Motor neuron (in vitro differentiated cells): ENCODE data around the gene NPIPA5. TPM values are rescaled to one million over a fixed set of nuclear protein-coding genes. Genes with fewer than 3 reads are reported as not detected.
"Not testable (repeated sequence)": the region's sequence is repeated elsewhere in the genome, so short reads cannot be mapped to it uniquely, and the experiment has no call there.

Experiments
- ATAC-seq, 8 experiments: fragments of 200-7000 bp; cut with Tn5 transposase; replicated peaks in 6 of 8; 2 replicates each; pipeline ENCODE4 v1.8.0; 2021; ENCODE audit warnings: mild to moderate bottlenecking in 8 of 8, moderate library complexity in 8 of 8
- H3K27ac ChIP-seq, 2 donors: fragments of 250-450 bp; sonication (Bioruptor Pico); 2 replicates each; pipeline ENCODE4 v1.9.0; 2021; ENCODE audit warnings: antibody characterized with exemption in 2 of 2, mild to moderate bottlenecking in 2 of 2, moderate library complexity in 1 of 2
- H3K4me1 ChIP-seq, 2 donors: fragments of 250-450 bp; sonication (Bioruptor Pico); replicated peaks in 1 of 2; 2 replicates each; pipeline ENCODE4 v1.6.1; 2021; ENCODE audit warnings: antibody characterized with exemption in 2 of 2, mild to moderate bottlenecking in 2 of 2, moderate library complexity in 1 of 2
- H3K4me3 ChIP-seq, 5 donors: fragments of 250-450 bp; sonication (Bioruptor Pico); 2 replicates each; pipeline ENCODE4 v1.9.0; 2021; ENCODE audit warnings: antibody characterized with exemption in 5 of 5, mild to moderate bottlenecking in 5 of 5, moderate library complexity in 4 of 5
- WGBS, 10 experiments: fragments of 450-650 bp; shearing (Covaris generic); methylation state at CpG; one replicate each; pipeline ENCODE4 v1.0.0; 2022; 5-methylcytosine and 5-hydroxymethylcytosine counted together
- in situ Hi-C, 9 experiments: fragments of 400-800 bp; cut with MboI; loops; one replicate each; pipeline ENCODE4 v1.15.0; 2021; ENCODE audit warnings: low sequenced_read_pairs in 9 of 9, low pct_unique_long_range_greater_than_20kb in 2 of 9; ENCODE audit not compliant: unreplicated experiment in 9 of 9
- total RNA-seq, 8 experiments: library from RNA; unstranded; fragments of 300-600 nt; gene quantifications; 2 replicates each; pipeline versions ENCODE4 v1.2.3 to v1.2.4, GENCODE V29; 2022

Gene NPIPA5
- 10 to 100 TPM in 1 of 8 experiments, 1 to 10 TPM in 5, under 1 TPM in 2; 0.81 to 14.2 (median 5.6) TPM for total RNA-seq

DNA sequence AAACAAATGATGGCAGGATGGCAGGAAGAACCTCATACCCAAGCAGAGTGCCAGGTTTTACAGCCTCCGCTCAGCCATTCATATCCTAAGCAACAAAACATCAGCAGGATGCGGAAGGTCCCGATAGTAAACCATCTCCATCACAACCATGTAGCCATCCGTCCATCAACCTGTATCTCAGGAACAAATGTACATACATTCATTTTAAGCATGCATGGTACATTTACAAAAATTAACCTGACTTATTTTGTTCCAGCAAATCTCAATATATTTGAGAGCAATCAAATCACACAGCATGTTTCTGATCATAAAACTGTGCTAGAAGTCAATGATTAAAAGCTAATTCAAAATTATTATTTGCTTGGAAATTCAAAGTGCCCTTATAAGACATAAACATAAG is at the start of gene NPIPA5:
Gene NPIPA5, minus strand, starts transcription at position 101 of the 400 bp plus-strand sequence. Its CDS starts 0 bp downstream, at position 101.
- H3K27ac ChIP-seq, ATAC-seq, H3K4me3 ChIP-seq, in situ Hi-C loops, H3K4me1 ChIP-seq: not testable (repeated sequence)
- WGBS, 10 experiments, result no CpG with 5 or more reads among the region's 4 CpGs

DNA sequence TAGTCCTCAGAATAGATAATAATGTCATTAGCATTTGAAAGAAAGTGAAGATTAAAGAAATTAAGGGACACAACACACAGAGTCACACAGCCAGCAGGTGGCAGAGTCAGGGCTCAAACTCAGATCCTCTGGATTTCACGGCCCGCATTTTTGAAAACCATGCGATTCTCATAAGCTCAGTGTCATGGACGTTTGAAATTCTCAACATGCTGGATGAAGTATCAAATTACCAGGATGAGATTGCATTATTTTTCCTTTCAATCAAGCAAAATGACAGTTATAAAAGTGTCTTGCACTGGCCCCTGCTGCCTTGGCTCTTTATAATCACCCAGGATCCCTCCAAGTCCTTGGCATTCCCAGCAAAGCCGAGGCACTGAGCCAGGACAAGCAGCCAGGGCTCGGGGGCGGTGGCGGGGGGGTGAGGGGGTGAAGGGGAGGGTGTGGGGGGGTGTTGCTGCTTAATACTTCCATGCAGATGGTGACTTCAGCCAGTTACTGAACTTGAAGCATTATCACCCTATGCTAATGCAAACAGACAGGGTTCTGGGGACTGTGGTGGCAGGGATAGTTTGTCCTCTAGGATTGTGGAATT is 49.6 kb upstream of the NPIPA5 start:
- ATAC-seq, result peak in 4 of 8 experiments; percentile 19 to 95 (median 90)
- in situ Hi-C loops, result no loop called here
- H3K4me1 ChIP-seq, result no peaks in the 10 kb centered on the region
- H3K27ac ChIP-seq, result no peak overlapping the region
- WGBS, 10 experiments, result 0 to 100% (median 52%) methylated on average over 1 to 8 of the region's 8 CpGs; no CpG with 5 or more reads in 1 of the 10 experiments
- no peak overlapping the region for H3K4me3 ChIP-seq

- no peak overlapping the region for H3K27ac ChIP-seq
- no peak overlapping the region for H3K4me3 ChIP-seq
- H3K4me1 ChIP-seq, result no peaks in the 10 kb centered on the region
- WGBS, 10 experiments, result 37 to 92% (median 87%) methylated on average over 2 to 6 of the region's 6 CpGs; no CpG with 5 or more reads in 2 of the 10 experiments
- no peak for ATAC-seq
- in situ Hi-C loops, result no loop called here
These were observed 48.7 kb upstream of the NPIPA5 start for GRCh38 chr16:15426796-15427195.

DNA sequence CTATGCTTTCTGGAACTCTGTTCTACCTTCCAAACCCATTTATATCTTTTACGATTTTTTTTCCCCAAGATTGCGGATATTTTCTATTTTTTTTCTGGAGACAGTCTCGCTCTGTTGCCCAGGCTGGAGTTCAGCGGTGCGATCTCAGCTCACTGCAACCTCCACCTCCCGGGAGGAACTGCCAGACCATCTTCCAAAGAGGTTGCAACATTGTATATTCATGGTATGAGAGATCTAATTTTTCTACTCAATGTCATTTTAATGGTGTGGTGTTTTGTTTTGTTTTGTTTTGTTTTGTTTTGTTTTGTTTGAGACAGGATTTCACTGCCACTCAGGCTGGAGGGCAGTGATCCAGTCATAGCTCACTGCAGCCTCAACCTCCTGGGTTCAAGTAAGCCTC is 47.8 kb upstream of the NPIPA5 start:
- Histone ChIP-seq H3K27ac (no peak overlapping the region), H3K4me3 (no peak overlapping the region), H3K4me1 (no peaks in the 10 kb centered on the region)
- in situ Hi-C loops, result no loop called here
- WGBS, 10 experiments, result 58 to 100% (median 88%) methylated on average over 1 to 6 of the region's 6 CpGs
- ATAC-seq, result no peak

- Histone ChIP-seq H3K27ac (no peak overlapping the region), H3K4me1 (no peaks in the 10 kb centered on the region), H3K4me3 (no peak overlapping the region)
- in situ Hi-C loops, result no loop called here
- 58 to 94% (median 73%) methylated on average over 2 to 7 of the region's 8 CpGs; no CpG with 5 or more reads in 3 of the 10 experiments for WGBS, 10 experiments
- no peak for ATAC-seq
These were observed 44.1 kb upstream of the NPIPA5 start for GRCh38 chr16:15422222-15422621.

- H3K27ac ChIP-seq, H3K4me3 ChIP-seq, H3K4me1 ChIP-seq, ATAC-seq, in situ Hi-C loops: not testable (repeated sequence)
- 0 to 100% (median 60%) methylated on average over 1 to 2 of the region's 5 CpGs; no CpG with 5 or more reads in 3 of the 10 experiments for WGBS, 10 experiments
These were observed 43.6 kb upstream of the NPIPA5 start for GRCh38 chr16:15421696-15422095.

GRCh38 chr16:15418206-15418605 is 40.1 kb upstream of the NPIPA5 start:
- Histone ChIP-seq H3K4me1 (no peaks in the 10 kb centered on the region), H3K4me3 (no peak overlapping the region), H3K27ac (no peak overlapping the region)
- ATAC-seq, result no peak
- in situ Hi-C loops, result no loop called here
- 86 to 100% (median 98%) methylated on average over 1 to 3 of the region's 3 CpGs; no CpG with 5 or more reads in 4 of the 10 experiments for WGBS, 10 experiments

GRCh38 chr16:15417197-15417596 is 39.1 kb upstream of the NPIPA5 start:
- Histone ChIP-seq H3K4me3 (no peak overlapping the region), H3K27ac (no peak overlapping the region), H3K4me1 (no peaks in the 10 kb centered on the region)
- WGBS, 10 experiments, result 70 to 100% (median 90%) methylated on average over 1 to 2 of the region's 2 CpGs; no CpG with 5 or more reads in 5 of the 10 experiments
- in situ Hi-C loops, result no loop called here
- ATAC-seq, result no peak

- H3K4me3 ChIP-seq, result no peak overlapping the region
- peak in 1 of 8 experiments; percentile 54 for ATAC-seq
- 4 to 100% (median 74%) methylated on average over 1 to 3 of the region's 3 CpGs; no CpG with 5 or more reads in 1 of the 10 experiments for WGBS, 10 experiments
- no peak overlapping the region for H3K27ac ChIP-seq
- H3K4me1 ChIP-seq, result no peaks in the 10 kb centered on the region
- in situ Hi-C loops, result no loop called here
These were observed 37.5 kb upstream of the NPIPA5 start for GRCh38 chr16:15415511-15415985.

DNA sequence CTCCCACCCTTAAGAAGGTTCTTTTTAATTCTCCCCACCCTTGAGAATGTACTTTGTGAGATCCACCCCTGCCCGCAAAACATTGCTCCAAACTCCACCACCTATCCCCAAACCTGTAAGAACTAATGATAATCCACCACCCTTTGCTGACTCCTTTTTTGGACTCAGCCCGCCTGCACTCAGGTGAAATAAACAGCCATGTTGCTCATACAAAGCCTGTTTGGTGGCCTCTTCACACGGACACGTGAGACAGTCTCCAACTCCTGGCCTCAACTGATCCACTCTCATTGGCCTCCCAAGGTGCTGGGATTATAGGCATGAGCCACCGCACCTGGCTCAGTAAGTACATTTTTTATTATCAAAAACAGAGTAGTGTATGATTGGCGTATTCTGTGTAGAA is 31.4 kb upstream of the NPIPA5 start:
- in situ Hi-C loops, result not testable (repeated sequence)

GRCh38 chr16:15407756-15408155 is 29.7 kb upstream of the NPIPA5 start:
- H3K27ac ChIP-seq, H3K4me1 ChIP-seq, in situ Hi-C loops, ATAC-seq, H3K4me3 ChIP-seq: not testable (repeated sequence)
- WGBS, 10 experiments, result 74 to 92% (median 83%) methylated on average over 1 to 4 of the region's 4 CpGs; no CpG with 5 or more reads in 2 of the 10 experiments

More for the DNA sequence above, 31.4 kb upstream of the NPIPA5 start:
- WGBS, 10 experiments, result 37 to 100% (median 91%) methylated on average over 1 to 4 of the region's 6 CpGs; no CpG with 5 or more reads in 1 of the 10 experiments
- not testable (repeated sequence) for H3K27ac ChIP-seq, ATAC-seq, H3K4me1 ChIP-seq, H3K4me3 ChIP-seq

DNA sequence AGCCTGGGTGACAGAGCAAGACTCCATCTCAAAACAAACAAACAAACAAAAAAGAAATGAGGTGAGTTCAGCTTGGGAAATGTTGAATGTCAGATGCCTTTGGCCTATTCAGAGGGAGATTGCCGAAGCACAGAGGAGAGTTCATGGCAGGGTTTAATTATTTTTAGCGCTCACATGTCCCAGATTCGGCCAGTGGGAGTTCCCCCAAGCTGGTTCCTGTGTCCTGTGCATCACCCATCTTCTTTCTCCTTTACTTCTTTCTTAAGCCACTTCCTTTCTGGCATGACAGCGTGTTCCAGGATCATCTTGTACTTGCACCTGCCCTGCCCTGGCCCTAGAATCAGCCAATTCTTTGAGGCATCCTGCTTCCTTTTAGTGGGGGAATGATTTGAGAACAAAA is 26.7 kb upstream of the NPIPA5 start:
- H3K4me3 ChIP-seq, result no peak overlapping the region
- 35 to 100% (median 87%) methylated on average over 1 to 3 of the region's 4 CpGs; no CpG with 5 or more reads in 3 of the 10 experiments for WGBS, 10 experiments
- H3K4me1 ChIP-seq, result no peaks in the 10 kb centered on the region
- H3K27ac ChIP-seq, result no peak overlapping the region
- in situ Hi-C loops, result no loop called here
- no peak for ATAC-seq

DNA sequence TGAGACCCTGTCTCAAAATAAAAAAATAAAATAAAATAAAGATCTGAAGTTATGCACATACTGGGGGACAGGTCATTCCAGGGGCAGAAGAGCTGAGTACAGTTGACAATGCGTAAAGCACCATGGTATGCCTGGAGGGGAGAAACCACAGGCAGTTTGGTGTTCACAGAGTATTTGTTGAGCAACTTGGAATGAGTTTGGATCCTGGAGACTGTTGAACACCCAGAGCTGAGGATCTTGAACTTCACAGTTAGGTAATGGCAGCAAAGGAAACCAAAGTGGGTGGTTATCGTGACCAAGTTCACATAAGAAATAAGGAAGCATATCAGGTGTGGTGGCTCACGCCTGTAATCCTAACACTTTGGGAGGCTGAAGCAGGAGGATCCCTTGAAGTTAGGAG is 26.0 kb upstream of the NPIPA5 start:
- ATAC-seq, result peak in 3 of 8 experiments; percentile 47 to 59 (median 58)
- H3K4me3 ChIP-seq, H3K27ac ChIP-seq, H3K4me1 ChIP-seq, in situ Hi-C loops: not testable (repeated sequence)
- 80 to 100% (median 97%) methylated on average over 1 to 3 of the region's 3 CpGs; no CpG with 5 or more reads in 2 of the 10 experiments for WGBS, 10 experiments
